Suppressor macrophage treated with lipopolysaccharide for 1 hour (primary cell): Measurements from ENCODE around the gene NINJ1.
A peak's percentile ranks its signal among the peaks of the same experiment; 100 is the strongest.

Experiments
- DNase-seq, 3 donors: peaks; one replicate each; pipeline ENCODE4 v3.0.0-alpha.2; 2020 to 2022

NINJ1 gene

GRCh38 chr9:93132287-93132927 lies 1.6 kb downstream of the NINJ1 start:
- DNase-seq, result peak; percentile 27 to 67 (median 38)

GRCh38 chr9:93131599-93132286 lies 2.3 kb downstream of the NINJ1 start:
- peak in 2 of 3 donors; percentile 6 to 18 for DNase-seq

- DNase-seq, result peak in 2 of 3 donors; percentile 48 to 62
These were observed 3.1 kb downstream of the NINJ1 start for GRCh38 chr9:93130861-93131481.

- DNase-seq, result no peak
These were observed 4.2 kb downstream of the NINJ1 start for GRCh38 chr9:93129691-93130500.

- DNase-seq, result no peak
These were observed 4.8 kb downstream of the NINJ1 start for GRCh38 chr9:93129286-93129685.

GRCh38 chr9:93128715-93129224 lies 5.3 kb downstream of the NINJ1 start:
- no peak for DNase-seq

- DNase-seq, result no peak
These were observed 5.9 kb downstream of the NINJ1 start for GRCh38 chr9:93128011-93128714.

GRCh38 chr9:93127395-93127911 lies 6.6 kb downstream of the NINJ1 start:
- peak in 2 of 3 donors; percentile 53 to 70 for DNase-seq

- DNase-seq, result peak in 1 of 3 donors; percentile 47
These were observed 7.2 kb downstream of the NINJ1 start for GRCh38 chr9:93126825-93127368.

GRCh38 chr9:93126151-93126781 lies 7.8 kb downstream of the NINJ1 start:
- peak in 1 of 3 donors; percentile 28 for DNase-seq

- no peak for DNase-seq
These were observed 8.6 kb downstream of the NINJ1 start for GRCh38 chr9:93125331-93125894.

GRCh38 chr9:93124793-93125192 lies 9.3 kb downstream of the NINJ1 start:
- DNase-seq, result peak in 1 of 3 donors; percentile 18

- DNase-seq, result no peak
These were observed 10.3 kb downstream of the NINJ1 start for GRCh38 chr9:93123561-93124283.

- peak in 2 of 3 donors; percentile 3 to 20 for DNase-seq
These were observed 11.3 kb downstream of the NINJ1 start for GRCh38 chr9:93122721-93123221.

- peak in 1 of 3 donors; percentile 19 for DNase-seq
These were observed 12.5 kb downstream of the NINJ1 start for GRCh38 chr9:93121316-93122241.

GRCh38 chr9:93120846-93121315 lies 13.2 kb downstream of the NINJ1 start:
- peak in 2 of 3 donors; percentile 19 to 20 for DNase-seq

- peak; percentile 96 for DNase-seq
These were observed 13.9 kb downstream of the NINJ1 start for GRCh38 chr9:93119953-93120845.

GRCh38 chr9:93119703-93119952 lies 14.4 kb downstream of the NINJ1 start:
- no peak for DNase-seq
